Forelimb muscle (tissue), 1 donor: Measurements from ENCODE around the gene RTN4R. TPM values are rescaled to one million over a fixed set of nuclear protein-coding genes. Genes with fewer than 3 reads are reported as not detected.

Experiments
- DNase-seq: peaks from one replicate; pipeline ENCODE4 v3.0.0-alpha.2; 2013; ENCODE audit warnings: low read depth
- polyA plus RNA-seq: library from polyadenylated mRNA; unstranded; fragments of 120-200 nt; gene quantifications from one replicate; pipeline ENCODE4 v1.2.1, GENCODE V29; 2013; ENCODE audit not compliant: insufficient read length

The RTN4R gene
- polyA plus RNA-seq, 1 donor, result 19.9 TPM

- DNase-seq, result no peak
Observed at GRCh38 chr22:20229916-20230775, 38.0 kb downstream of the RTN4R start.

GRCh38 chr22:20228939-20229272, 39.2 kb downstream of the RTN4R start:
- no peak for DNase-seq

DNA sequence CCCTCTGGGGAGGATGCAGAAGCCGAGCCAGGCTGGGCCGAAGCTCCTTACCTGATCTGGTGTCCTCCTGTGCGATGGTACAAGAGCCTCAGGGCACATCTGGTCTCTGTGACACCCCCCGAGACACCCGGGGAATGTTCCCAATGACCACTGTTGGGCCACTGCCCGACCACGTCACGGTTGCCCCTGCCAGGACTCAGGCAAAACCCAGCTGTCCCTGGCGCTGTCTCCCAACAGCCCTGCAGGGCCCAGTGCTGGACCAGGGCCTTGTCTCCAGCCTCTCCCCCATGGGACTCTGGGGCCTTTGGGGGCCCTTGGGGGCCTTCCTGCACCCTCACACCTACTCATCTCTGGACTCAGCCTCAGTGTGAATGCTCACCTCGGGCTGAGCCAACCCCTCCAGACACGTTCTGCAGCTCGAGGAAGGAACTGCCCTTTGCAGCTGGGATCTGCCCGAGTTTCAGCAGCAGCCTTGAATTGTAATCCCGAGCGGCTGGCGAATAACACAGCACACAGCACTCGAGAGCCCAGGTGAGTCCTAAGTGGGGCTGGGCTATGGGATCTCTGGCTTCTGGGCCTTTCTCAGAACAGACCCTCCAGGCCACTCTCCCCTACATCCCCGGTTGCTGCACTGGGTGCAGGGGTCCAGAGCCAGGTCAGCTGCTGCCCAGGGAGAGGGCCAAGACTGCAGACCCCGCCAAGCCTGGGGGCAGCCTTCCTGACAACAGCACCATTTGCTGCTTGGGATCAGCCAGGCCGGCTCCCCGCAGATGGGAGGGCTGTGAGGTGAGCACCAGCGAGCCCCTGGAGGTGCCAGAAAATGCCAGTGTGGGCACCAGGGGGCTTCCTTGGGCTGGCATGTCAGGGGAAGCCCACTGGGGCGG, 39.8 kb downstream of the RTN4R start:
- no peak for DNase-seq

GRCh38 chr22:20227363-20227762, 40.8 kb downstream of the RTN4R start:
- no peak for DNase-seq

- DNase-seq, result no peak
Observed at GRCh38 chr22:20226760-20227350, 41.3 kb downstream of the RTN4R start.

- DNase-seq, result no peak
Observed at GRCh38 chr22:20226077-20226716, 41.9 kb downstream of the RTN4R start.

DNA sequence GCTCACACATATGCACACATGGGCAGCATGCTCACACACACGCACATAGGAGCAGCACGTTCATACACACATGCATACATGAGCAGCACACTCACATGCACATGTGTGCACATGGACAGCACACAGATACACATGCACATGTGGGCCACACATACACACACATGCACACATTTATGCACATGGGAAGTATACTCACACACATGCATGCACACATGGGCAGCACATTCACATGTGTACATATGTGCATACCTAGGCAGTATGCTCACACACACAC, 42.5 kb downstream of the RTN4R start:
- DNase-seq, result no peak

GRCh38 chr22:20224917-20225692, 43.0 kb downstream of the RTN4R start:
- no peak for DNase-seq

DNA sequence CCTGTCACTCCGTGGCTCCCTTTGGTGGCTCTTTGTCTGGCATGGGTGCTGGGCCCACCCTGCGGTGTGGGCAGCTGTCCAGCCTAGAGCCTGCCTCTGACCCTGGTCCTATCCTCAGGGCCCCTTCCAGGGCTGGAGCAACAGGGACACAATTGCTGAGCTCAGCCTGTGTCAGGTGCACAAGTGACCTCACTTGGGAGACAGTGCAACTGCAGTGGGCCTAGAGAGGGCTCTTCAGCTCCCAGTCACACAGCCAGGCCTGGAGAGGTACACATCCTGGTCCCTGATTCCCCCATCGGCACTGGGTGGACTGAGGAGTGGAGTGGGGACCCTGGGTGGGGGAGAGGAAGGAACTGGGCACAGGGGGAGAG, 43.9 kb downstream of the RTN4R start:
- no peak for DNase-seq

DNA sequence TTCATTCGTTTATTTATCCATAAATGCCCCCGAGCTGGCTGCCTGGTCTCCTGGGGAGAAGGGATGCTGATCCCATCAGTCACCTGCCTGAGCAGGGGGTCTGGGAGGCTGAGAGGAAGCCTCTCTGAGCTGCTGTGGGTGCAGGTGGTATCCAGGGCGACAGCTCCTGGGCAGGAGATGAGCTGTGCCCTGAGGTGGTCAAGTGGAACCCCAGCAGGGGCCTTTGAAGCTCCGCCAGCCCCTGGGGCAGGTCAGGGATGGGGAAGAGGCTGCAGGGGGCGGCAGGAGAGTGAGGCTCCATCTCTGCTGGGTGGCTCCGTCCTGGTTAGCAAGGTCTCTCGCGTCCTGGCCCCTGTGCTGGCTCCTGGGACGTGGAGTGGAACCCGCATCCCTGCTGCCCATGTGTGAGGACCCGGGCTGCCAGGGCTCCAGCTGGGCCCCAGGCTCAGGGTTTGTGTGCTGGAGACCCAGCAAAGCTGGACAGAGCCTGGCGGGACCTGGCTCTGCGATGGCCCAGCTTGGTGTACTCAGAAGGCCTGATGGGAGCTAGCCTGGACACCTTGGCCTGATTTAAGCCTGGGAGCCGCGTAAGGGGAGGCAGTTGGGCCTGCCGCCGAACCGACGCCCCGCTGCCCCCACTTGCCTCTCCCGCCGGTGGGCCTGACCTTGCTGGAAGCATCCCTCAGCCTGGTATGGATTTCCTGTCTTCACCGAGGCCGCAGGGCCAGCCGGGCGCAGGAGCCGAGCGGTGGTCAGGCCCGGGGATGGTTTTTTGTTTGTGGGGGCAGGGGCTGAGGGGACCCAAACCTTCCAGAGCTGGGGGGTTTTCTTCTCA, 44.5 kb downstream of the RTN4R start:
- no peak for DNase-seq

DNA sequence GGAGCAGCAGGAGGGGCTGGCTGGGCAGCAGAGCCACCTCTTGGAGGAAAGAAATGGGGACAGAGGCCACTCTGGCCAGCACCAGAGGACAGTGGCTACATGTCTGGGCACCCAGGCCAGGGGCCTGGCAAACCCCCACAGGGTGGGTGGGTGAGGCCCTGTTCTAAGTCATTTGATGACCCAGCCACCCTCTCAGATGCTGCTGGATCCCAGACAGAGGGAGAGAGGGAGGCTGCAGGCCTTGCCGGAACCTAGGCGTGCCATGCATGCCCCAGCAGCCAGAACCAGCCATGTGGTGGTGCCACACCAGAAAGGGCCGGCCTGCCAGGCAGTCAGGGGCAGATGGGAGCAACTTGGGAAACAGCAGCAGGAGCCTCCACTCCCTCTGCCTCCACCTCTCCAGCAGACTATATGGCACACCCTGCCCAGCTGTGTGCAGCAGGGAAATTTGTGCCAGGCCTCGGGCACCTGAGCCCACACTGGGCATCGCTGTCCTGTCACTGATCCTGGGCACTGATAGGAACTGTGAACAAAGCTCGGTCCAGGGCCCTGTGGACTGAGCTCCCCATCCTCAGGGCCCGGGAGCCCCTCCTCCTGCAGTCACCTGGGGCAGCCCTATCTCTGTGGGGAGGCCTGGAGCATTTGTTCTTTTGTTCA, 45.2 kb downstream of the RTN4R start:
- DNase-seq, result no peak

GRCh38 chr22:20221421-20222340, 46.4 kb downstream of the RTN4R start:
- DNase-seq, result no peak

- DNase-seq, result no peak
Observed at GRCh38 chr22:20220629-20221026, 47.5 kb downstream of the RTN4R start.

DNA sequence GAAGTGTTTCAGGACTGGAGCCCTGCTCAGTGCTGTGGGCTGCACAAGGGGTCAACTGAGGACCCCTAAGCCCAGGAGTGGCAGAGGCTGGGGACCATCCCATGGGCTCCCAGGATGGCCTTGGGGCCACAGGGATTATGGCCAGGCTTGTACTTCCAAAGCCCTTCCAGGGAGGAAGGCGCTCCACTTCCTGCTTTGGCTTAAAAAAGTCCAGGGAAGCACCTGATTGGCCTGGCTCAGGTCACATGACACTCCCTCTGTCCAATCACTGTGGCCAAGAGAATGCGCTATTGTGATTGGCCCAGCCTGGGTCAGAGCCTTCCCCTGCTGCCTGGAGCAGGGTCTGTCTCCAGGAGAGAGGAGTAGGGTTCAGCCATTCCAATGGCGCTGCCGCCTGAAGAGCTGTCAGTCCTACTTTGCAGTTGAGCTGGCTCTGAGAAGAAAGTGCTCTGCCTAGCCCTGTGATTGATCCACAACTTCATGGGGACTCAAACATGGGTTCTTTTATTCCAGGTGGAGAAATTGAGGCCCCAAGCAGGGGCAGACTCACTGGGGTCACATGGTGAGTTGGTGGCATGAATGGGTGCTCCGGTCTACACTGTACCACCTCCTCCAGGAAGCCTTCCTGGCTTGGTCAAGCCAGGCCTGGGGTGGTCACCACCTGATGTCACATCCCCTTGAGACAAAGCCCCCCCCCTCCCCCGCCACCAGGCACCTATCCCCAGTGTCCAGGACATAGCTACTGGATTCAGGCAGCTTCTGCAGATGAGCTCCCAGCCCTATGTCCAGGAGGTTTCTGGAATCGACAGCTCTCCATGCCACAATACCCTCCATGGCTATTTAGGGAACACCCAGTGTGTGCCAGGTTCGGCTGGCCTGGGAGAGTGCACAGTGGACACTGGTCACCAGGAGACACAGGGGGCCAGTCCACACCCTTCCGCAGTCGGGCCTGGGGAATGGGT, 48.2 kb downstream of the RTN4R start:
- DNase-seq, result no peak

GRCh38 chr22:20218987-20219386, 49.1 kb downstream of the RTN4R start:
- DNase-seq, result no peak

GRCh38 chr22:20218326-20218872, 49.7 kb downstream of the RTN4R start:
- no peak for DNase-seq

GRCh38 chr22:20217563-20217962, 50.6 kb downstream of the RTN4R start:
- DNase-seq, result no peak
